ENCODE measurements around the gene RALGPS2.
"Not testable (repeated sequence)": the region's sequence is repeated elsewhere in the genome, so short reads cannot be mapped to it uniquely, and the experiment has no call there.

RALGPS2 gene

DNA sequence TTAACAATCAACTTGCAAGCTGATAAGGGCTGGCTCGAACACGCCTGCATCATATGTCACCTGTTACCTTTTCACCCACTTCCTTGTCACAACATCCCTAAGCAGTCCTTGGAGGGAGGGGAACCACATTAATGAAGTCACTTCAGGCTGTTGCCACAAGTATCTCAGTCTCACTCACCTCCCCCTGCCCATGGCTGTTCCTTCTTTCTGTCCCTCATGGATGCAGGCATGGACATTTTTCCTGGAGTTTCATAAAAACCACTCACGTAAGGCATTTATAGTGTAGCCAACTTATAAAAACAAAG, 222.6 kb downstream of the RALGPS2 start:
- no peak for DNase-seq

DNA sequence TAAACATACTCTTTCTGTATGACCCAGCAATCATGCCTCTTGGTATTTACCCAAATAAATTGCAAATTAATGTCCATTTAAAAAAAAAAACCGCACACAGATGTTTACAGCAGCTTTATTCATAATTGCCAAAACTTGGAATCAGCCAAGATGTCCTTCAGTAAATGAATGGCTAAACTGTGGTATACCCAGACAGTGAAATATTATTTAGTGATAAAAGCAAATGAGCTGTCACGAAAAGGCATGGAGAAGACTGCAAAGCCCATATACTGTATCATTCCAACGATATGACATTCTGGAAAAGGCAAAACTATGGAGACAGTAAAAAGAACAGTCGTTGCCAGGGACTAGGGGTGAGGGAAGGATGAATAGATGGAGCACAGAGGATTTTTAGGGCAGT, 223.6 kb downstream of the RALGPS2 start:
- no peak for DNase-seq

DNA sequence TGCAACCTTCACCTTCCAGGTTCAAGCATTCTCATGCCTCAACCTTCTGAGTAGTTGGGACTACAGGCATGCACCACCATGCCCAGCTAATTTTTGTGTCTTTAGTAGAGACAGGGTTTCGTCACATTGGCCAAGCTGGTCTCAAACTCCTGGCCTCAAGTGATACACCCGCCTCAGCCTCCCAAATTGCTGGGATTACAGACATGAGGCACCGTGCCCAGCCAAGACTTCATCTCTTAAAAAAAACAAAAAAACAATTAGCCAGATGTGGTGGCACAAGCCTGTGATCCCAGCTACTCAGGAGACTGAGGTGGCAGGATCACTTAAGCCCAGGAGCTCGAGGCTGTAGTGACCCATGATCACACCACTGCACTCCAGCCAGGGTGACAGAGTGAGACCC, 224.8 kb downstream of the RALGPS2 start:
- DNase-seq, result not testable (repeated sequence)

DNA sequence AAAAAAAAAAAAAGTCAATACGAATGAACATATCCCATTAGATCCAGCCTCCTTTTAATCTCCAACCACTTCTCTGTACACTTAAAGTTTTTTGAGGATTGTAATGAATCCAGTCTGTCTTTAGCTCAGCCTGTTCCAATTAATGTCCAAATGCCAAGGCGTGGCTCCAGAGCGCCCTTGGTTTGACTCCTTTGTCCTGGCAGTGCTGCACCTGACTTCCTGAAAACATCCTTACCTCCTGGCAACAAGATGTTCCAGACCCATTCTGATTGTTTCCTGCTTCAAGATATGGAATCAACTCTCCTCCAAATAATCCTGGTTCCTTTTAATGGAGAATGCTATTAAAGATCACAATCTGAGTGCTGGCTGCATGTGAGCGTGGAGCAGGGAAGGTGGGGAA, 226.6 kb downstream of the RALGPS2 start:
- no peak for DNase-seq

DNA sequence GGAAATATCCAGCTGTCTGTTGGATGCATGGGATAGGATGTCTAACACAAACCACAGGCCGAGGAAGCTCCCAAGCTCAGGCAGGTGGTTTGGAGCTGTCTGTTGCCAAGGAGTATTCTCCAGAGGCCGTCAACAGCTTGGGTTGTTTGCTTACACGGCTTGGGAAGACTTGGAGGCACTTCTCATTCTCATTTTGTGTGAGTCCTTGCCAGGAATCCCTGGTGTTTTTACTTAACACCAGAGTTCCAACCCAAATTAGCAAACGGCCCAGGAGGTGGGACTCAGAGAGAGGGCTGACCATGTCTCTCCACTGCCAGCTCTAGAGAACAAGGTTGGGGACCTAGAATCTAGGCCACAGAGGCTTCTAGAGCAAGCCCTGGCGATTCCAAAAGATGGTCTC, 228.0 kb downstream of the RALGPS2 start:
- peak; percentile 87 for DNase-seq

DNA sequence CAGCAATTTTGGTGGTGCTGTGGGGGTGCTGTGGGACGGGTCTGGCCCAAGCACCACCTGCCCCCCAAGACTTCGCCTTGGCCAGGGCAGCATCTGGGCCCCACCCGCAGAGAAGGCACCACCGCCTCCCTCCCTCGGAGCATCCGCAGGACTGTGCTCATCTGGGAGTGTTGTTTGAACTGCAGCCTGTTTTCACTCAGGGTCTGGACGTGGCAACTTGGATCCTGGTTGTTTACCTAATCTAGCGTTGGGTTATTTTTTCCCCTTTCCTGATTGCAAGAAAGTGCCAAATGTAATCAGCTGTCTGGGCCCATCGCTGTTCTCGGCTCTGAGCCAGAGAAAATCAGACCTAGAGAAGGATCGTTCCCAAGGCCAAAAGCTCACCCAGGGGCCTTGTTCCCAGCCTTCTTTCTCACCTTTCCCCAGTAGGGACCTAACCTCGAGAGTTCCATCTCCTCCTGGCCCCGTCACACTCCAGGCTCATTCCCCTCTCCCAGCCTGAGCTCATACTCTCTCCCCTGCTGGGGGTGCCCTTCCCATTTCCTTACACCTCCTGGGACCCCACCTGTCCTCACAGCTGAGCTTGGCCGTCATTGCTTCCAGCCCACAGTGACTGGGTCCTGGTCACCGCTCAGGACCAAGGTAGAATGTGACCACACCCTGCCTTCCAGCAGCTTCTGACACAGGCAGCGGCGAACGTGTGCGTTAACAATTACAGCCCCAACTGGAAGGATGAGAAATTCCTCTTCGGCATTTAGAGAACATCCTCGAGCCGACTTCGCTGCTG, 228.7 kb downstream of the RALGPS2 start:
- DNase-seq, result no peak

DNA sequence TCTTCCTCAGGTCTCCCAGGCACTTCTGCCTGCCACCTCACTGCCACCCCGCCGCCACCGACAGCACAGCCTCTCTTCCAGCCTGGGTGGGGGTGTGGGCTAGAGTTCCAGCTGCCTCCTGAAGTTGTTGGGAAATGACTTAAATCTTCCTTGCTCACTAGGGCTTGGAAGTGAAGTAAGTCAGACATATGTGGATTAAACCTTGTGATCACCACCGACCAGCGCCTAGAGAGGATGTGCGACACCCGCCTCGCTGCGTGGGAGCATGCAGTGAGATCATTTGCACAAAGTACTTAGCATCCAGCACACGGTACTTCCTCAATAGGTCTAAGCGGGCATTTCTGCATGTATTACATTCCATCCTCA, 229.3 kb downstream of the RALGPS2 start:
- DNase-seq, result no peak

DNA sequence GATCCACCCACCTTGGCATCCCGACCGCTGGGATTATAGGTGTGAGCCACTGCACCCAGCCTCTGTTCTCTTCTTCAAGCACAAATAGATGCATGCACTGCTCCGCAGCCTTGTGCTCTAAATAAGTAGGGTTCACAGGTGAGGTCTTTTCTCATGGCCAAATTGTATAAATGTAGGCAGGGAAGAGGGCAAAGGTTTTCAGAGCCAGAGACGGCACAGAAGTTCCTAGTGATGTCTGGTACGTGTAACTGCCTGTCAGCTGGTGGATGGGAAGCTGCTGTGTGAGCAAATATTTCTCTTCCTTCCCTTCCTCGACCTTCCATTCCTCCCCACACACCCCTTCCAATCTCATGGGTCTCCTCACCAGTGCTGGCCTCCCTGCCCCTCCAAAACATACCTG, 229.9 kb downstream of the RALGPS2 start:
- no peak for DNase-seq

DNA sequence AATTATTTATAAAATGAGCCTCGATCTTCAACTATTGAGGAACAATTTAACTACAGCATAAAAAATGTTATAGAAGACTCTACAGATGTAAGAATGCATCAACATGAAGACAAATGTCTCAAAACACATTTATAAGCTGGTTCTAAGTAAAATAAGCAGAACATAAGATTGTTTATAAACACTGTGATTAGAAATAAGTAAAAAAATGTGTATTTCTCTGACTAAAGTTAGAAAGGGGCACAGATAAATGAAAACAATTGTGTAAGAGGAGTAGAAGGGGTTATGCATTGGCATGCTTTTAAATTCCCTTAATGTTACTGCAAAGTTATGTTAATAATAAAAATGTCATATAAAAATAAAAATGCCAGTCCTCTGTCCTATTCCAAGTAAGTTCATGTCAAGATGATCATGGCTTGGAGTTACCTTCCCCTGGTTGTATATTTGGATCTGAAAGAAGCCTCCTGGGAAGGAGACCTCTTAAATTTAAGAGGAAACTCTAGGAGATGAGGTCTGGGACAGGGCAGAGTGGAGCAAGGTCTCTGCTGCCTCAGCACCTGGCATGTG, 230.4 kb downstream of the RALGPS2 start:
- DNase-seq, result no peak

DNA sequence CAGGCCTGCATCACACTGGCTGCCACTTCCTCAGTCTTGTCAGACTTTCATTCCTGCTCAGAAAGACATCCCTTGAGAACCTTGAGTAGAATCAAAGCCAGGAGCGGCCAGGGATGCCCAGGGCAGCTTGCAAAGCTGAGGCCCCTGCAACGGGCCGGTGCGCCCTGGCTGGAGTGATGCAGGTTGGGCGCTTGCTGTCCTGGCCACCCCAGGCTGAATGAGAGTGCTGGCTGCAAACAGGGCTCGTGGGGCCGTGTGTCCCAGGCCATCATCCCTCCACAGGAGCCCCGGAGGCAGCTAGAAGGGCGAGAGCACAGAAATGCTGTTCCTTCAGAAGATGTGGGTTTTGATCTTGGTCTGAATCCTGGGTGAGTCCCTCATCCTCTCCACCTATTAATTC, 233.4 kb downstream of the RALGPS2 start:
- DNase-seq, result no peak

DNA sequence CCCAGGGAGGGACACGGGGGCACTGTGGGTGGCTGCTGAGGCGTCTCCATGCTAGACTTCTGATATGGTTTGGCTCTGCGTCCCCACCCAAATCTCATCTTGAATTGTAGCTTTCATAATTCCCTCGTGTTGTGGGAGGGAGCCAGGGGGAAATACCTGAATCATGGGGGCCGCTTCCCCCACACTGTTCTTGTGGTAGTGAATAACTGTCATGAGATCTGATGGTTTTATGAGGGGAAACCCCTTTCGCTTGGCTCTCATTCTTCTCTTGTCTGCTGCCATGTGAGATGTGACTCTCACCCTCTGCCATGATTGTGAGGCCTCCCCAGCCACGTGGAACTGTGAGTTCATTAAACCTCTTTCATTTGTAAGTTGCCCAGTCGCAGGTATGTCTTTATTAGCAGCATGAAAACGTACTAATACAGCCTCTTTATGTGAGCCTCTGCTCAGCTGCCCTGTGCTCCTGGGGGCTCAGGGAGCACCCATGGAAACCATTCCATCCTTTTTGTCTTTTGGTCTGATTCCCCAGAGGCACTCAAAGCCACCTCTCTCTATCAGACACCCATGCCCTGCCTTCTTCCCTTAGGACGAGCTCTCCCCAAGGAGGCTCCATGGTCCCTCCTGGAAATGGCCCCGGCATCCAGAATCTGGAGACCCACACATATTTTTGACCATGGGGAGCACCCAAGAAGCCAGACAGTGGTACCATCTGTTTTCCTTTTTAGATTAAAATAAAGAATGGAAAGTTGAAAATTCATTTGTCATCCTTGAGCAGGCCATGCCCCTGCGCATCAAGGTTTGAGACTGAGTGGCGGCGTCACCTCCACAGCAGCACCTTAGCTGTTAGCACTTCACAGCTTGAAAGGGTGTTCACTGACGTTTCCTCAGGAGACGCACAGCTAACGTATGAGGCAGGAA, 234.8 kb downstream of the RALGPS2 start:
- DNase-seq, result no peak

DNA sequence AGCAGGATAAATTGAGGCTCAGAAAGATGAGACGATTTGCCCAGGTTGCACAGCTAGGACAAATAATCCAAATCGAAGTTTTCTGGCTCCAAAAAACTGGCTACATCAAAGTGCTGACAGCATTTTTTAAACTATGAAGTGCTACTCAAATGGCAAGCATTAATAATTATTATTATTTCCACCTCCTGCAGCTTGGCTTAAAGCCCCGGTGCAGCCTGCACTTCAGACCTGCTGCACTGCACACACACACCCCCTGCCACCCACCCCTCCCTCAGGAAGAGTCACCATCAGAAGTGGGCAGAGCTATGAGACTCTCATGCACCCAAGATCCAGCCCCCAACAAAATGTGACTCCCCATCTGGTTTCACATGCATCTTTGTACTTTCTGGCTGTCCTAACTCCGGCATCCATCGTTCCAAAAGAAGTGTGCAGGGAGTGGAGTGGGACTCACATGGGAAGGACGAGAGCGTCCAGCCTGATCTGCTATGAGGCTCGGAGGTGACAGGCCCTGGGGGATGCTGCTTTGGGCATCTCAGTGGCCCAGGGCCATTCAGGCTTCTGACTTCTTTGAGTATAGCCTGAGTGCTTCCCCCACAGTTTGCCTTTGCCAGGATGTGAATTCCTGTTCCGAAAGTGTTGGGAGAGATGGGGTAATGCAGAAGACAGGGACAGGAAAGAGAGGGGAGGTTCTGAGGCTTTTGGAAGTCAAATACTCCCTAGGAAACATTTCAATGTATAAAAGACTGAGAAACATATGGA, 235.6 kb downstream of the RALGPS2 start:
- DNase-seq, result peak; percentile 71

DNA sequence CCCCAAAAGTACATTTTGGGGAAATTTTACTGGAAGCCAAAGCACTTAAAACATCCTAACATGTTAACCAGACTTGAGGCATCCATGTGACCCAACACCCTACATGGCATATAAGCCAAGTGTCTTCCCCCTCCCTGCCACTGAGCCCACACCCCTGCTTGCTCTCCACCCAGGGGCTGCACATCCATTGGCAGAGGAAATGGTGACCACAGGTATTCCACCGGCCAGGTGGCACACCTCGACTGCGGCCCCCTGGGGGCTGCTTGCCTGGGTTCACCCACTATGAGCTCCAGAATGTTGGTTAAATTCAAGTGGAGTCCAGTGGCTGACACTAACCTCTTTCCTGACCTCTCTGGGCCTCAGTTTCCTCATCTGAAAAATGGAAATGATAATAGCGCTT, 236.3 kb downstream of the RALGPS2 start:
- DNase-seq, result no peak

DNA sequence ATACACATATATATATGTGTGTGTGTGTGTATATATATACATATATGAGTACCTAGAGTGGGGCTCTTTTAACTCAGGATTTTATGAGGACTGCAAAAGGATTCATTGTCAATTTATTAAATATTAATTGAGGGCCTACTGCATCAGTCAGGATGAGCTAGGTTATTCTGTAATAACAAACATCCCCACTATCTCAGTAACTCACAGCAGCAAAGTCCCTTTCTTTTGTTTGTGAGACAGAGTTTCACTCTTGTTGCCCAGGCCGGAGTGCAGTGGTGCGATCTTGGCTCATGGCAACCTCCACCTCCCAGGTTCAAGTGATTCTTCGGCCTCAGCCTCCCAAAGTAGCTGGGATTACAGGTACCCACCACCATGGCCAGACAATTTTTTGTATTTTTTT, 236.8 kb downstream of the RALGPS2 start:
- no peak for DNase-seq

DNA sequence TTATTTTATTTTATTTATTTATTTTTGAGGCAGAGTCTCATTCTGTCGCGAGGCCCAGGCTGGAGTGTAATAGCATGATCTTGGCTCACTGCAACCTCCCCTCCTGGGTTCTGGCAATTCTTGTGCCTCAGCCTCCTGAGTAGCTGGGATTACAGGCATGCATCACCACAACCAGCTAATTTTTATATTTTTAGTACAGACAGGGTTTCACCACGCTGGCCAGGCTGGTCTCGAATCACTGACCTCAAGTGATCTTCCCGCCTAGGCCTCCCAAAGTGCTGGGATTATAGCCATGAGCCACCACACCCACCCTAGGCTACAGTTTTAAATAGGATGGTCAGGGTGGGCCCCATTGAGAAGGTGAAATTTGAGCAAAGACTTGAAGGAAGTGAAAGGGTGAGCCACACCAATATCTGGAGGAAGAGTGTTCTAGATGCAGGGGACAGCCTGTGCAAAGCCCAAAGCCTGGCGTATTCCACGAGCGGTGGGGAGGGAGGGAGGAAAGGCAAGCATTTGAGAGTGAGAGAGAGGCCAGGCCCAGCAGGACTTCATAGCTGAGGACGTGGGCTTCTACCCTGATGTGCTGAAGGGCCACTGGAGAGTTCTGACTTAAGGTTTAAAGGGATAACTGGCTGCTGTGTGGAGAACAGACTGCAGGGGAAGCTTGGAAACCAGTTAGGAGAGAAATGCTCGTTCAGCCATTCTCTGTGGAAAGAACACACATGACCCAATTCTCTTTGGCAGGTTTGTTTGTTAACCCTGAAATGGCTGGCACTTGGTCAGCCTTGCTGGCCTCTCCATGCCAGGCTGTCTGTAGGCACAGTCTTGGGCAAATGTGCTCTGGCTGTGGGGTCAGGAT, 238.0 kb downstream of the RALGPS2 start:
- DNase-seq, result peak; percentile 47

DNA sequence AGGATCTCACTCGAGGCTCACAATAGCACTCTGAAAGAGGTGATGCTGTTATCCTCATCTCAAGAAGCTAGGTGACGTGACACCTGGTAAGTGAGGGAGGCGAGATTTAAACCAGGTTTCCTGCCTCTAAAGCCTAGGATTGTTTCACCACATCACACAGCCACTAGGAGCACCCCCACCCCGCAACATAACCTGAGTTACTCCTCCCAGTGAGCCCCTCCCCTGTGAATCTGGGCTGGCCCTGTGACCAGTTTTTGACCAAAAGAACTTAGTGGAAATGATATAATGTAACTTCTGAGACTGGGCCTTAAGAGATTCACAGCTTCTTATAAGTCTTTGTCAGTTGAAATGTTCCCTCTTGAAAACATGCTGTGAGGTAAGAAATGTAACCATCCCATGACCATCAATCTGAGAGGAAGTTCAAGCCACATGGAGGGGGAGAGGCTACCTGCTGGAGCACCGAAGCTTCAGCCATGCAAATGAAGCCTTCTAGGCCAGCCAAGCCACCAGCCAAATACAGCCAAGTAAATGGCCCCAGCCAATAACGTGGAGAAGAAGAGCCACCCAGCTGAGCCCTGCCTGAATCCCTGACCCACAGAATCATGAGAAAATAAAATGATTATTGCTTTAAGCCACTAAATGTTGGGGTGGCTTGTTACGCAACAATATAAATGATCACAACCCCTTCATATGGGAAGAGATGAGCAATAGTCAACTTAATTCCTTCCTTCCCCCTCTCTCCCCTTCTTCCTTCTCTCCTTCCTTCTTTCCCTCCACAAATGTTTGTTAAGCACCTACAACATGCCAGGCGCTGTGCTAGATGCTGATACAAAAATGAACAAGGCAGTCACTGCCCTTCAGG, 239.7 kb downstream of the RALGPS2 start:
- DNase-seq, result no peak

DNA sequence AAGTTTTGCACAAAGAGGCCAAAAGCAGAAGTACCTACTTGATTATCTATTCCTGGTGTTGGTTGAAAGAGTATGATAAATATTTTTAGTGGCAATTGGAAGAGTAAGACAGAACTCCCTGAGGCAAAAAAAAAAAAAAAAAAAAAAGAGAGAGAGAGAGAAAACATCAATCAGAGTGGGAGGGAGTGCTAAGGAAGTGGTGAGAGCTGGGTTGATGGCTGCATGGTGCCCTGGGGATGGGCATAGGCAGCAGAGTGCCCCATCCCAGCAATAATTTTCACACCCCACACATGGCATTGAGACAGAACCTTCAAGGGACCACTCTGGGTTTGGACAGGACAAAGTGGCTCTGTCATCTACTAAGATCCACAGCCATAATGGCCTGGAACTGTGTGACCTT, 241.3 kb downstream of the RALGPS2 start:
- no peak for DNase-seq

DNA sequence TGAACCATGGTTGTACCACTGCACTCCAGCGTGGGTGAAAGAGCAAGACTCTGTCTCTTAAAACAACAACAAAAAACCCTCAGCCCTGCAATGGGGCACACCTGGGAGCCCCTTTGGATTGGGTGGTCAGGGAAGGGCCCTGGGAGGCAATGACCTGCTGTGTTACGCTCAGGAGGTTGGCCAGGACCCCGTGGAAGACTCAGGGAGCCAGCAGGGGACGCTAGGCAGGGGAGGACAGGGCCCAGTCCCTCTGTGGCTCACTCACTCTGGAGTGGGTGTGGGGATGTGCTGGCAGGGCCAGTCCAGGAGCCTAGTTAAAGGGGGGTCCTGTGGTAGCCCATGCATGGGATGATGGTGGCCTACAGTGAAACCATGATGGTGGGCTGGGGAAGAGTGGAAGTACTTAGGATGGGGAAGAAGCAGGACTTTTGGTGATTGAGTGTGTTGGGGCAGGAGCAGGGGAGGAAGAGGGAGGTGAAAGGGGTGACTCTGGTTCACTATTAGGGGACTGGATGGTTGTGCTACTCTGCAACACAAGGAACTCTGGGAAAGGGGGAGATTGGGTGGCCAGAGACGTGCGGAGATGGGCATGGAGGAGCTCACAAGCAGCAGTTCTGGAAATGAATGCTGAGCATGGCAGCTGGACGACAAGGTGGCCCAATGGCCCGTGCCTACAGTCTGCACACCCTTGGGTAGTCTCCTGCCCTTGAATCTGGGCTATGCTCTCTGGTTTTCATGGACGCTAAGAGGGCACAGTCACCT, 244.4 kb downstream of the RALGPS2 start:
- DNase-seq, result no peak

DNA sequence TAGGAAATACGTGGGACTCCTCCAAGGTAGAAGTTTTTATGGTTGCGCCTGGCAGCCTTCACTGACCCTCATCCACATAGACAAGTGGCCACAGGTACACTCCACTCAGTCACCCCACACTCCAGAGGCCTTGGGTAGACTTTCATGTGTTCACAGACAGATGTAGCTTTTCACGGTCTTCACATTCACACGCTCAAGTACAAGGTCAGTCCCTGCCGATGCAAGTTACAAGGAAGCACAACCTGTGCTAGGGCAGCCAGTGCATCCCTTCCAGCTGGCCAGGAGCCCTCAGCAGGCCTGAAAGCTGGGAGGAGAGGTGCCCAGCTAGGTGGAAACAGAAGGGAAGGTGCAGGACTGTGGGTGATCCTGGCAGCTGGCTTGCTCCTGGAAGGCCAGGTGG, 245.1 kb downstream of the RALGPS2 start:
- DNase-seq, result no peak

Data from right hindlimb (tissue), 1 donor.